NT2/D1 (cell line): ENCODE measurements around the gene DNAJC16.

ENCODE experiments used
- YY1 ChIP-seq: IDR thresholded peaks from 2 replicates; pipeline ENCODE4 v1.6.1; 2011; ENCODE audit not compliant: insufficient read length, insufficient read depth
- ZNF274 ChIP-seq: IDR thresholded peaks from 2 replicates; pipeline ENCODE4 v1.6.1; 2011; ENCODE audit warnings: mild to moderate bottlenecking, low read depth, low read length

DNA sequence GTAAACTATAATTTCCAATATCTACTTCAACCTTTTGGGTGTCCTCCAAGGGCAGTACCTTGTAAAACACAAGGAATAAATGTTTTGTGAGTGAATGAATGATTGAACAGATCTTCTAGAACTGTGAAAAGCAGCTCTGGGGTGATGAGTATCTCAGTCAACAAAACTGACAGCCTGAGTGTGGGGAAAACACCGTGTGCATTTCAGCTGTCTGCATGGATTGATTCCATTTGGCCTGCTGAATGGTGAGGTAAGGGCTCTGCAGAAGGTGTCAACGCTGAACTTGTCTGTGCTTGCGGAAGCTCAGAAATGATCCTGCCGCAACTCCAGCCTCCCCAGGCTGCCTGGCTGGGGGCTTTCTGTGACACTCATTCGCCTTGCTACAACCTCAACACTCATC lies 65.6 kb downstream of the DNAJC16 start:
- TF ChIP-seq ZNF274 (no peak), YY1 (no peak)
